Measurements from ENCODE around the gene ALG14. TPM values are rescaled to one million over a fixed set of nuclear protein-coding genes. Genes with fewer than 3 reads are reported as not detected.

The ALG14 gene
- total RNA-seq, 1 experiment from 2014 or later: 5.7 TPM

- TF ChIP-seq REST (IDR thresholded peaks at IDR 0.05; ENCODE audit: low read depth) (no peak), MAX (IDR thresholded peaks at IDR 0.05) (no peak), POLR2A (IDR thresholded peaks at IDR 0.05; ENCODE audit: borderline replicate concordance, extremely low read depth, insufficient read depth, insufficient read length) (no peak), YY1 (IDR thresholded peaks at IDR 0.05; ENCODE audit: extremely low read depth, insufficient replicate concordance, low read depth, low read length) (no peak), SRF (IDR thresholded peaks at IDR 0.05; ENCODE audit: low read depth) (no peak), CTCF (IDR thresholded peaks at IDR 0.05 in 2 of 3, conservative IDR thresholded peaks at IDR 0.05 in 1 of 3; ENCODE audit: borderline replicate concordance in 1 of 3, insufficient read depth in 1 of 3, low read depth in 2 of 3, low read length in 2 of 3) (no peak), ZFX (IDR thresholded peaks at IDR 0.05) (no peak), TCF7L2 (IDR thresholded peaks at IDR 0.05; ENCODE audit: borderline replicate concordance, extremely low read depth, insufficient read depth, insufficient read length) (no peak)
These were observed 60.4 kb downstream of the ALG14 start (continued) for GRCh38 chr1:95012389-95012788.

DNA sequence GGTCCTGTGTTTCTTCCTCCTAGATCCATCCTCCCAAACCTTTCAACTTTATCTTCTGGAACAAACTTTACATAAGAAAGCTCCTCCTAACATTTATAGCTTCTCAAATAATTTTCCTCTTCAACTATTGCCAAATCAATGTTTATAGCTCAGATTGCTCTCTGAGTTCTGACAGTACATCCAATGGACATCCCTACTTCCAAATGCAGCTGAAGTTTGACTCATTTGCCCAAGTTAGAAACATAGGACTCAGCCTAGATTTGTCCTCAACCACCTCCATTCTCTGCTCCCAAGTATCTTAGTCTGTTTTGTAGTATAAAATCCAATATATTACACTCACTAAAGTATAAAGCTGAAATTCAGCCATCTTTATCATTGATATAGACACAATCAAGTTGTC, 62.6 kb downstream of the ALG14 start:
- ATAC-seq (no peak), DNase-seq (ENCODE audit: low read depth, low spot score) (no peak)
- TF ChIP-seq SRF (IDR thresholded peaks at IDR 0.05; ENCODE audit: low read depth): no peak
- no peak for TF ChIP-seq ZNF274 (IDR thresholded peaks at IDR 0.05; ENCODE audit: low read depth, low read length)
- TF ChIP-seq EGR1 (IDR thresholded peaks at IDR 0.05; ENCODE audit: low read depth): no peak
- no peak for TF ChIP-seq CTCF (IDR thresholded peaks at IDR 0.05 in 2 of 3, conservative IDR thresholded peaks at IDR 0.05 in 1 of 3; ENCODE audit: borderline replicate concordance in 1 of 3, insufficient read depth in 1 of 3, low read depth in 2 of 3, low read length in 2 of 3)
- TF ChIP-seq, protein P1, sequence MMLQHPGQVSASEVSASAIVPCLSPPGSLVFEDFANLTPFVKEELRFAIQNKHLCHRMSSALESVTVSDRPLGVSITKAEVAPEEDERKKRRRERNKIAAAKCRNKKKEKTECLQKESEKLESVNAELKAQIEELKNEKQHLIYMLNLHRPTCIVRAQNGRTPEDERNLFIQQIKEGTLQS (IDR thresholded peaks at IDR 0.05): no peak
- no peak for TF ChIP-seq YY1 (IDR thresholded peaks at IDR 0.05; ENCODE audit: extremely low read depth, insufficient replicate concordance, low read depth, low read length)
- TF ChIP-seq MAX (IDR thresholded peaks at IDR 0.05): no peak
- no peak for TF ChIP-seq ELF1 (IDR thresholded peaks at IDR 0.05; ENCODE audit: borderline replicate concordance, low read depth)
- no peak overlapping the region for H3K9ac ChIP-seq (ENCODE audit: low read length)
- no peak overlapping the region for H3K4me2 ChIP-seq (ENCODE audit: low read length)
- ChIA-PET POLR2A (interaction anchor here (1.2 kb wide), 1 partner anchor 10 kb away, joined by 3 read pairs; no protein-coding TSS in a partner anchor), CTCF (interaction anchor here (1.0 kb wide), 1 partner anchor 31 kb away, joined by 4 read pairs; no protein-coding TSS in a partner anchor), RAD21 (ENCODE audit: low non-redundant PET in 1 of 2, low total read pairs in 2 of 2, uncharacterized antibody in 2 of 2, unreplicated experiment in 2 of 2) (no interaction called here)
- H3K9me3 ChIP-seq (ENCODE audit: control insufficient read depth in 1 of 2, insufficient read depth in 1 of 2, low read depth in 1 of 2, low read length in 2 of 2): no peaks in the 10 kb centered on the region
- intact Hi-C loops (cut with micrococcal nuclease): no loop called here
- no peaks in the 10 kb centered on the region for H3K36me3 ChIP-seq (ENCODE audit: control insufficient read depth in 1 of 2, insufficient read depth in 2 of 2, low read length in 2 of 2)
- H3K4me1 ChIP-seq (ENCODE audit: control insufficient read depth in 1 of 2, insufficient read depth in 2 of 2, low read length in 2 of 2): no peaks in the 10 kb centered on the region
- BruUV-seq (replicated peaks): no TSS peak
- H4K20me1 ChIP-seq (ENCODE audit: insufficient read depth): no peaks in the 10 kb centered on the region
- no peaks in the 10 kb centered on the region for H3K79me2 ChIP-seq (ENCODE audit: insufficient read depth, low read length)
- H3K27me3 ChIP-seq (ENCODE audit: insufficient read depth, low read length): no peaks in the 10 kb centered on the region
- no peak overlapping the region for H3K4me3 ChIP-seq (replicated peaks in 1 of 2; ENCODE audit: low read depth in 1 of 2, low read length in 2 of 2)
- H3K9me2 ChIP-seq (ENCODE audit: insufficient read depth): no peaks in the 10 kb centered on the region
- no peak overlapping the region for H3K27ac ChIP-seq (ENCODE audit: low read depth, low read length)
- H2AFZ ChIP-seq (ENCODE audit: low read depth, low read length, poor library complexity, severe bottlenecking): no peak overlapping the region

Measured in HCT116 (cell line).